Lower leg skin (tissue), 3 donors: Measurements from ENCODE around the gene CCN5.

Experiments used
- CTCF ChIP-seq, 3 donors: fragments of 450-650 bp; IDR thresholded peaks; one replicate each; pipeline ENCODE4 v1.5.1; 2016; ENCODE audit warnings: antibody characterized with exemption in 3 of 3, mild to moderate bottlenecking in 3 of 3, moderate library complexity in 2 of 3
- POLR2A ChIP-seq, 2 donors: fragments of 450-650 bp; IDR thresholded peaks; one replicate each; pipeline ENCODE4 v1.6.1; 2016 to 2017; ENCODE audit warnings: antibody characterized with exemption in 2 of 2, mild to moderate bottlenecking in 1 of 2, moderate library complexity in 1 of 2

- no peak for TF ChIP-seq CTCF (IDR thresholded peaks at IDR 0.05)
- TF ChIP-seq POLR2A (IDR thresholded peaks at IDR 0.05), result no peak
Measured at GRCh38 chr20:44738813-44739477, 23.8 kb downstream of the CCN5 start.
